HuH-7 (cell line): ENCODE results near the gene FOXP1.

Experiments used
- DNase-seq: peaks from one replicate; pipeline ENCODE4 v3.0.0; 2011; ENCODE audit warnings: low spot score

FOXP1 gene

GRCh38 chr3:71397046-71397445, 186.5 kb downstream of the FOXP1 start:
- no peak for DNase-seq

- DNase-seq, result no peak
Measured at GRCh38 chr3:71395927-71396695, 187.4 kb downstream of the FOXP1 start.

- DNase-seq, result no peak
Measured at GRCh38 chr3:71395470-71395869, 188.1 kb downstream of the FOXP1 start.

GRCh38 chr3:71393745-71394144, 189.8 kb downstream of the FOXP1 start:
- DNase-seq, result no peak

DNA sequence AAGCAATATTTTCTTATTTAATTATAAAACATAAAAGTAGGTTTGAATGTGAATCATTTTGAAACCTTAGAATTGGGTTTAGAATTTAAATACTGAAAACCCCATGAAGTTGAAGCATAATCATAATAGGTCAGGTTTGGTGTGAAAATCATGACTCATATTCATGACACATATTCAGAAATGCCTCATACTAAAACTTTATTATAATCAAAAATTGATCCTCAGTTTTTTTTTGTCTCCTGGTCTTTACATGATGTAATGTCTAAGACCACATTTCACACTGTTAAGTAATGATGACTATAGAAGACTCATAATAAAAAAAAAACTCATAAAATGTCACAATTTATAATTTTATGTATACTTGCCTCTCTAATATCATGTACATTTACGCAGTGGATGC, 190.4 kb downstream of the FOXP1 start:
- no peak for DNase-seq

DNA sequence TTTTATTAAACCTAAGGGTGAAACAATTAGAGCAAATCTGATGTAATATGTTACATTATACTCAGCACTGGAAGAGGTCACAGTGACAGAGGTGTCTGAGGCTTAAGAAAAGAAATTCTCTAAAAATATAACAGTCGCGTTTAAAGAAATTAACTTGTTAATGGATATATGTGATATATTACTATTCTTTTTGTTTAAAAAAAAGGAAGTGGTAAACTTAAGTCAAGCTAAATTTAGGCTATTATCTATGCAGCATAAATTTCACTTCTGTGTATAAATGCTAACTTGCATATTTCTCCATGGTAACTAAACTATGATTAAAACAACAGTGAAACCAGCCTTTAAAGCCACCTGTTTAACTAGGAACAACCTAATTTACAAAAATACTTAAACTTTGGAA, 191.3 kb downstream of the FOXP1 start:
- no peak for DNase-seq

DNA sequence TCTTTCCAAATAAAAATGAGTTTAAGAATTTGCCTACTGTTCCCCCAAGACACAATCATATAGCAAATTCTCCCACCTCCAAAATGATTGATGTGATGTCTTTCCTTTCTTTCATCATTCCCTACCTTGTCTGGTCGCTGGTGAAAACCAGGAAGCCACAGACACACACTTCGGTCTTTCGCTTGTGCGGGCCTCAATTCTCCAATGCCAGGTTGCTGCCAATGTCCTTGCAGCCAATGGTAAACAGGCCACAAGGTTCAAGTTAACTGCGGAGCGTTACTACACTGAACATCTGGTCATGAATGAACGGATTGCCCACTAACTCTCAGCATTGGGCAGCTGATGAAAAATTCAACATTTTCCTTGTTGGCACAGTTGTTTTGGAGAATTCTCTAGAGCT, 192.2 kb downstream of the FOXP1 start:
- DNase-seq, result no peak

- DNase-seq, result no peak
Measured at GRCh38 chr3:71389911-71390573, 193.5 kb downstream of the FOXP1 start.

DNA sequence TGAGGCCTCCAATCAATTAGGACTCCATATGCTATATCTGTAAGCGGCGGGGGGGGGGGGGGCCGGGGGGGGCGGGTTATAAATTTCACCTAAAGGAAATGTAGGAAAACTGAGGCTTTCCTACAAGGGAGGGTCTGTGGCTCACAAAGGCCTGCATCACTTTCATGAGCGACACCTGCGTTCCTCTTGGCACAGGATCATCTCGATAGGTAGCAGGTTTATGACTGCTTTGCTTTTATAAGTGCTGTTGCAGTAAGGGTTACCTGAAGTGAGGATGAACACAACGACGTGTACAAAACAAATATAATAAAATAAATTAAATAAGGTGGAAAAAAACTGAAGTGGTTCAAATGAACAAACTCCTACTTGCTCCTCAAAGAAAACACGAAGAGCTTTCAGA, 194.3 kb downstream of the FOXP1 start:
- no peak for DNase-seq

- no peak for DNase-seq
Measured at GRCh38 chr3:71388535-71389120, 194.9 kb downstream of the FOXP1 start.

- DNase-seq, result no peak
Measured at GRCh38 chr3:71387586-71387985, 195.9 kb downstream of the FOXP1 start.

GRCh38 chr3:71384837-71385716, 198.5 kb downstream of the FOXP1 start:
- no peak for DNase-seq

- DNase-seq, result no peak
Measured at GRCh38 chr3:71384388-71384787, 199.1 kb downstream of the FOXP1 start.

GRCh38 chr3:71380096-71380495, 203.4 kb downstream of the FOXP1 start:
- DNase-seq, result no peak

- DNase-seq, result no peak
Measured at GRCh38 chr3:71378509-71378908, 205.0 kb downstream of the FOXP1 start.

DNA sequence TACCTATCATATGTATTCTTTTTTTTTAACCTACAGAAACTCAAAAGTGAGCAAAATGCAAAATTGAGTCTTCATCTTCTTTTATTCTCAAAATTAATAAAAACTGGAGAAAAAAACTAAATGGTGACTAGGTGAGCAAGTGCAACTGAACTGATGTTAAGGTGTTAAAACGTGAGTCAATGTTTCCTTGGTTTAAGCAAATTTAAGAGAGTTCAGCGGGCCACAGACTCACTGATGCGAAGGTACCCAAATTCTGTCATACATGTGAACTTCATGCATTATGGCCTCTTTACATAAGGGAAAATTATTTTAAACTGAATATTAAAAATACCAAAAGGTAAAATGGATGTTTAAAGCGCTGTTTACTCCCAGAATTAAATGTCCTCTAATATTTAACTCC, 206.6 kb downstream of the FOXP1 start:
- DNase-seq, result no peak

DNA sequence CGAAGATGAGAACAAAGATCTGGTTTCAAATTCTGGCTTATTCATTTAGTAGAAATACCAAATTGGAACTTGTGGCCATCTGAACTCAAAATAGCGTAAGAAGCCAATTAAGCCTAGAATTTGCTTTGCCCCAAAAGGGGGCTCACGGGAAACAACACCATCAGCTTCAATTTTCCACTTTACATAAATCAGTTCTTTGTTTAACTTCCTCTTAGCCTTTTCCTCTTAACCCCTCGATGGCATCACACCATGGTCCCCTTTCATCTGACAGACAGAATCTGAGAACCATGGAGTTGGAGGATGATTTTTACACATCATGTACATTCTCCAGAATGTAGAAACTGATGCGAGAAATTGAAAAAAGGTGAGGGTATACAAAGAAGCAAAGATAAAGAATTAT, 207.0 kb downstream of the FOXP1 start:
- DNase-seq, result no peak

- DNase-seq, result no peak
Measured at GRCh38 chr3:71374582-71374981, 208.9 kb downstream of the FOXP1 start.

- DNase-seq, result no peak
Measured at GRCh38 chr3:71372911-71373637, 210.5 kb downstream of the FOXP1 start.

- DNase-seq, result peak; percentile 11
Measured at GRCh38 chr3:71372241-71372768, 211.2 kb downstream of the FOXP1 start.

DNA sequence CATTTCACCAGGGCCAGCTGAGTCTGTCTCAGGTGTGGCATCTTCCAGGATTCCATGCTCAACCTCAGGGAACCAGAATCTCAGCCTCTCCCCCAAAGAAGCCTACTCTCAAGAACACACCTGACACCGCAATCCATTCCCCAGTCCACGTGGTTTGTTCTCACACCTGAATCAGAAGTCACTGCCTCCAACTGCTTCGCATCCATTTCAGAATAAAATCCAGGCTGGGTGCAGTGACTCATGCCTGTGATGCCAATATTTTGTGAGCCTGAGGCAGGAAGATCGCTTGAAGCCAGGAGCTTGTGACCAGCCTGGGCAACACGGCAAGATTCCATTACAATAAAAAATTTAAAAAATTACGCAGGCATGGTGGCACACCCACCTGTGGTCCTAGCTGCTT, 212.2 kb downstream of the FOXP1 start:
- no peak for DNase-seq
